ENCODE results near the gene MRTFA. TPM values are rescaled to one million over a fixed set of nuclear protein-coding genes. Genes with fewer than 3 reads are reported as not detected.

The MRTFA gene
- total RNA-seq, 4 donors from 2014 or later, result 46.0 to 408 (median 90.0) TPM

DNA sequence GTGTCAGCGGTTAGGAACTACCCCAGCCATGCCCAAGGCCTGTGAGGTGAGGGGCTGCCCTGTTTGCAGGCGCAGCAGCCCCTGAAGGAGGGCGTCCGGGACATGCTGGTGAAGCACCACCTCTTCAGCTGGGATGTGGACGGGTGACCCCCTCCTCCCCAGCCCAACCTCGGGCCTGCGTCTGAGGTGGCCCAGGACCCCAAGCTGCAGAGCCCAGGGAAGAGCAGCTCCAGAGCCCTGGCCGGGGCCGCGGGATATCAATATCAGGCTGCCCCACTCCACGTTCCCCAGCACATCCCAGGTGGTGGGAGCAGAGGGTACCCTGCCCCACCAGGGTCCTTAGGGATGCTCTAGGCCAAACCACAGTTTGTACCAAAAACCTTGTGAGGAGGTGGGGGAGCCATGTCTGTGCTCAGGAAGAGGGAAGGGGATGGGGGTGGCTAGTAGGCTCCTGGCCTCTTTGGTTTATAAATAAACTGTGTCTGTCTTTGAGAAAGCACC is 226.9 kb downstream of the MRTFA start:
- no peaks in the 10 kb centered on the region for H3K27me3 ChIP-seq
- TF ChIP-seq, protein P1, sequence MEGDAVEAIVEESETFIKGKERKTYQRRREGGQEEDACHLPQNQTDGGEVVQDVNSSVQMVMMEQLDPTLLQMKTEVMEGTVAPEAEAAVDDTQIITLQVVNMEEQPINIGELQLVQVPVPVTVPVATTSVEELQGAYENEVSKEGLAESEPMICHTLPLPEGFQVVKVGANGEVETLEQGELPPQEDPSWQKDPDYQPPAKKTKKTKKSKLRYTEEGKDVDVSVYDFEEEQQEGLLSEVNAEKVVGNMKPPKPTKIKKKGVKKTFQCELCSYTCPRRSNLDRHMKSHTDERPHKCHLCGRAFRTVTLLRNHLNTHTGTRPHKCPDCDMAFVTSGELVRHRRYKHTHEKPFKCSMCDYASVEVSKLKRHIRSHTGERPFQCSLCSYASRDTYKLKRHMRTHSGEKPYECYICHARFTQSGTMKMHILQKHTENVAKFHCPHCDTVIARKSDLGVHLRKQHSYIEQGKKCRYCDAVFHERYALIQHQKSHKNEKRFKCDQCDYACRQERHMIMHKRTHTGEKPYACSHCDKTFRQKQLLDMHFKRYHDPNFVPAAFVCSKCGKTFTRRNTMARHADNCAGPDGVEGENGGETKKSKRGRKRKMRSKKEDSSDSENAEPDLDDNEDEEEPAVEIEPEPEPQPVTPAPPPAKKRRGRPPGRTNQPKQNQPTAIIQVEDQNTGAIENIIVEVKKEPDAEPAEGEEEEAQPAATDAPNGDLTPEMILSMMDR (IDR thresholded peaks at IDR 0.05), result no peak
- TF ChIP-seq POLR2A (IDR thresholded peaks at IDR 0.05), result no peak
- TF ChIP-seq POLR2AphosphoS5 (IDR thresholded peaks at IDR 0.05), result no peak
- TF ChIP-seq EP300 (IDR thresholded peaks at IDR 0.05; ENCODE audit: low read depth), result no peak
- H3K27ac ChIP-seq, result no peak overlapping the region
- peaks cover 0 to 55% (median 17%) of the 10 kb centered on the region in 4 donors for H3K36me3 ChIP-seq
- intact Hi-C loops (cut with DNase I; ENCODE audit: low total_unique reads) (no loop called here), in situ Hi-C loops (cut with MboI; ENCODE audit: low pct_ligation_motif_present in 1 of 4, low pct_unique_long_range_greater_than_20kb in 1 of 4, low sequenced_read_pairs in 3 of 4) (no loop called here)
- 89% methylated on average over 3 of the region's 11 CpGs; no CpG with 5 or more reads in 1 of the 2 donors for WGBS, 2 donors (ENCODE audit: low coverage in 1 of 2)
- H3K9me3 ChIP-seq, result no peaks in the 10 kb centered on the region
- no peaks in the 10 kb centered on the region for H3K4me1 ChIP-seq
- no peak overlapping the region for H3K4me3 ChIP-seq
- DNase-seq, result no peak

DNA sequence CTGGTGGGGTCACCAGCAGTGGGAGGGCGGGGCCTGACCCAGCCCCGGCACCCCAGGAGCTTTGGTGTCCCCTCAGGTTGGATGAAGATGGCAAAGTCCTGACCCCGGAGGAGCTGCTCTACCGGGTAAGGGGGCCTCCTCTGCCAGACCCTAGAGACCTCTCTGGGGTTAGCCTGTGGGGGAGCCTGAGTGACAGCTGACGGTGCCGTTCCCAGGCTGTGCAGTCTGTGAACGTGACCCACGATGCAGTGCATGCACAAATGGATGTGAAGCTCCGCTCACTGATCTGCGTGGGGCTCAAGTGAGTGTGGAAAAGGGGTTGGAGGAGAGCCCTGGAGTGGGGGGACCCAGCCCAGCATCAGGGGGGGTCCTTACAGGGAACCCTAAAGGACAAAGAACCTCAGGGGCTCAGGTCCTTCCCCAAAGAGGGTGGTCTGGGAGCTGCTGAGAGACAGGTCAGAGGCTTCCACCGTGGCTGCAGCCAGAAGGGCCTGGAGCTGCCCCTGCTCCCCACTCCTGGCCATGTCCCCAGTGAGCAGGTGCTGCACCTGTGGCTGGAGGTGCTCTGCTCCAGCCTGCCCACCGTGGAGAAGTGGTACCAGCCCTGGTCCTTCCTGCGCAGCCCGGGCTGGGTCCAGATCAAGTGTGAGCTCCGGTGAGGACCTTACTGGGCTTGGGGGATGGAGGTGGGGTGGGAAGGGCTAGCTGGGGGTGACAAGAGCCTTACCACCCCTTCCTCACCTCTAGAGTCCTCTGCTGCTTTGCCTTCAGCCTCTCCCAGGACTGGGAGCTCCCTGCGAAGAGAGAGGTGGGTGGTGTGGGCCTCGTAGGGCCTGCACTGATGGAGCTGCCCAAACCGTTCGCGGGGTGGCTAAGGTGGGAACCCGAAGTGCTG is 227.6 kb downstream of the MRTFA start:
- intact Hi-C loops (cut with DNase I; ENCODE audit: low total_unique reads), result no loop called here
- peaks cover 0 to 55% (median 17%) of the 10 kb centered on the region in 4 donors for H3K36me3 ChIP-seq
- in situ Hi-C loops (cut with MboI; ENCODE audit: low pct_ligation_motif_present in 1 of 4, low pct_unique_long_range_greater_than_20kb in 1 of 4, low sequenced_read_pairs in 3 of 4), result no loop called here
- H3K27me3 ChIP-seq, result no peaks in the 10 kb centered on the region
- WGBS, 2 donors (ENCODE audit: low coverage in 1 of 2), result 94% methylated on average over 17 of the region's 21 CpGs; no CpG with 5 or more reads in 1 of the 2 donors
- DNase-seq, result no peak
- H3K9me3 ChIP-seq, result no peaks in the 10 kb centered on the region
- H3K4me3 ChIP-seq, result no peak overlapping the region
- no peak overlapping the region for H3K27ac ChIP-seq
- TF ChIP-seq POLR2A (IDR thresholded peaks at IDR 0.05) (no peak), POLR2AphosphoS5 (IDR thresholded peaks at IDR 0.05) (no peak), EP300 (IDR thresholded peaks at IDR 0.05; ENCODE audit: low read depth) (no peak)
- TF ChIP-seq, protein P1 (IDR thresholded peaks at IDR 0.05), result no peak
- no peaks in the 10 kb centered on the region for H3K4me1 ChIP-seq

DNA sequence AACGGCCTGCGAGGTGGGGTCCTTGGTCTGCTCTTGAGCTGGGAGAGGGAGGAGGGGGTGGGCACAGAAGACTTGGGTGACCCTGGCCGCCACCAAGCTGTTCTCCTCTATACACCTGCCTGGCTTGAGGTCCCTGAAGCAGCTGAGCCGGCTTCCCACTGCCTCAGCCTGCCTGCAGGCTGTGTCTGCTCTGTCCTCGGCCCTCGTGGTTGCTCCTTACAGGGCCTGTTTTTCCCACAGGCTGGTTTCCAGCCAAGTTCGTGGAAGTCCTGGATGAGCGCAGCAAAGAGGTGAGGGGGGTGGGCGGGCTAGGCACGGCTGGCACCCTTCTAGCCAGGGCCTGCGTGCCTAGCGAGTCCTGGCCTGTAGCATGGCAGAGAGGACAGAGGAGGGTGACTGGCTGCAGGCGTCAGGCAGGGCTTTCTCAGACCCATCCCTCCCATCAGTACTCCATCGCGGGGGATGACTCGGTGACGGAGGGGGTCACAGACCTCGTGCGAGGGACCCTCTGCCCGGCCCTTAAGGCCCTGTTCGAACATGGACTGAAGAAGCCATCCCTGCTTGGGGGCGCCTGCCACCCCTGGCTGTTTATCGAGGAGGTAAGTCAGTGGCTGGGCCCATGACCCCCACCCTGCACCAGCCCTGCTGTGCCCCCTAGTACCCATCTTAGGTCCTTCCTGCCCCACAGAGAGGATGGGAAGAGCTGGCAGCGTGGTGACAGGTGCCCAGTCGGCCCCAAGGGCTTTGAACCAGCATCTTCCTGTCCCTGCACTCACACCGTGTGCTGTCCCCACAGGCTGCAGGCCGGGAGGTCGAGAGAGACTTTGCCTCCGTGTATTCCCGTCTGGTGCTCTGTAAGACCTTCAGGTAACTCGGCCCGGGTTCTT is 228.4 kb downstream of the MRTFA start:
- intact Hi-C loops (cut with DNase I; ENCODE audit: low total_unique reads), result no loop called here

More for the DNA sequence above, 228.4 kb downstream of the MRTFA start:
- no peaks in the 10 kb centered on the region for H3K4me1 ChIP-seq
- no peaks in the 10 kb centered on the region for H3K9me3 ChIP-seq
- TF ChIP-seq POLR2AphosphoS5 (IDR thresholded peaks at IDR 0.05) (no peak), EP300 (IDR thresholded peaks at IDR 0.05; ENCODE audit: low read depth) (no peak), POLR2A (IDR thresholded peaks at IDR 0.05) (no peak)
- TF ChIP-seq, protein P1 (IDR thresholded peaks at IDR 0.05), result no peak
- in situ Hi-C loops (cut with MboI; ENCODE audit: low pct_ligation_motif_present in 1 of 4, low pct_unique_long_range_greater_than_20kb in 1 of 4, low sequenced_read_pairs in 3 of 4), result no loop called here
- H3K4me3 ChIP-seq, result no peak overlapping the region
- H3K27me3 ChIP-seq, result no peaks in the 10 kb centered on the region
- 80 to 89% methylated on average over 1 to 28 of the region's 32 CpGs for WGBS, 2 donors (ENCODE audit: low coverage in 1 of 2)
- H3K27ac ChIP-seq, result no peak overlapping the region
- DNase-seq, result no peak
- H3K36me3 ChIP-seq, result peaks cover 0 to 55% (median 17%) of the 10 kb centered on the region in 4 donors
